Measurements from ENCODE around the gene EFCAB8.
"Not testable (repeated sequence)": the region's sequence is repeated elsewhere in the genome, so short reads cannot be mapped to it uniquely, and the experiment has no call there.

EFCAB8 gene

GRCh38 chr20:32925481-32926196 lies 66.9 kb downstream of the EFCAB8 start:
- no peak overlapping the region for H2AFZ ChIP-seq (ENCODE audit: low read length, unreplicated experiment)
- no peak overlapping the region for H3K4me3 ChIP-seq (ENCODE audit: low read depth, low read length)
- no peaks in the 10 kb centered on the region for H3K79me2 ChIP-seq (ENCODE audit: control insufficient read depth, insufficient read depth, low read length, unreplicated experiment)
- H3K36me3 ChIP-seq (ENCODE audit: insufficient read depth, low read length) = no peaks in the 10 kb centered on the region
- peaks cover 7% of the 10 kb centered on the region; the same call in 1 of the 2 replicates for H3K27me3 ChIP-seq (ENCODE audit: insufficient read depth, low read length)
- H3K4me1 ChIP-seq (ENCODE audit: control insufficient read depth, insufficient read depth, low read length, unreplicated experiment) = no peaks in the 10 kb centered on the region
- no peak overlapping the region for H3K27ac ChIP-seq (ENCODE audit: low read depth, low read length)

GRCh38 chr20:32929162-32929561 lies 70.4 kb downstream of the EFCAB8 start:
- H3K4me1 ChIP-seq (ENCODE audit: control insufficient read depth, insufficient read depth, low read length, unreplicated experiment) = no peaks in the 10 kb centered on the region
- H3K79me2 ChIP-seq (ENCODE audit: control insufficient read depth, insufficient read depth, low read length, unreplicated experiment) = no peaks in the 10 kb centered on the region
- no peaks in the 10 kb centered on the region for H3K36me3 ChIP-seq (ENCODE audit: insufficient read depth, low read length)
- no peak overlapping the region for H2AFZ ChIP-seq (ENCODE audit: low read length, unreplicated experiment)
- no peaks in the 10 kb centered on the region; the same call in 1 of the 2 replicates for H3K27me3 ChIP-seq (ENCODE audit: insufficient read depth, low read length)
- H3K27ac ChIP-seq (ENCODE audit: low read depth, low read length) = no peak overlapping the region
- H3K4me3 ChIP-seq (ENCODE audit: low read depth, low read length) = no peak overlapping the region

- Histone ChIP-seq H3K27me3 (ENCODE audit: insufficient read depth, low read length) (no peaks in the 10 kb centered on the region; the same call in 1 of the 2 replicates), H3K4me3 (ENCODE audit: low read depth, low read length) (no peak overlapping the region), H3K4me1 (ENCODE audit: control insufficient read depth, insufficient read depth, low read length, unreplicated experiment) (no peaks in the 10 kb centered on the region), H2AFZ (ENCODE audit: low read length, unreplicated experiment) (no peak overlapping the region), H3K27ac (ENCODE audit: low read depth, low read length) (no peak overlapping the region), H3K79me2 (ENCODE audit: control insufficient read depth, insufficient read depth, low read length, unreplicated experiment) (no peaks in the 10 kb centered on the region), H3K36me3 (ENCODE audit: insufficient read depth, low read length) (no peaks in the 10 kb centered on the region)
Measured at GRCh38 chr20:32930181-32930580, 71.5 kb downstream of the EFCAB8 start.

DNA sequence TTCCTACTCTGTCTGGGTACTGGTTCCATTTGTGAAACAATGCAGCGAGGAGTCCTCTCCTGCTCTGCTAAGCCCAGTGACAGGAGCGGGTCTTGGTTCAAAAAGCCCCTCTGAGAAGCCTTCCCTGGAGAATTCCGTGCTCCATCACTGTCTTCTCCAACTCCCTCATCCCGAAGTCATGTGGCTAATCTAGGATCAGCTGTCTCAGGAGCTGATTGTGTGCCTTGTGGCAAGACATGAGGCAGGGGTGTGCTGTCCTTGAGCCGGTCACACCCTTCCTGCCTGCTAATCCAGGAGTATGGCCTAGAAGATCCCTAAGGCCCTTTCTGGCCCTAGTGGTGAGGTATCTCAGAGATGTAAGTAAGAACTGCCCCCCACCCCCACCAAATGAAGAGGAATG lies 72.0 kb downstream of the EFCAB8 start:
- H3K4me1 ChIP-seq (ENCODE audit: control insufficient read depth, insufficient read depth, low read length, unreplicated experiment) = no peaks in the 10 kb centered on the region
- no peaks in the 10 kb centered on the region; the same call in 1 of the 2 replicates for H3K27me3 ChIP-seq (ENCODE audit: insufficient read depth, low read length)
- no peak overlapping the region for H3K27ac ChIP-seq (ENCODE audit: low read depth, low read length)
- no peak overlapping the region for H2AFZ ChIP-seq (ENCODE audit: low read length, unreplicated experiment)
- no peaks in the 10 kb centered on the region for H3K36me3 ChIP-seq (ENCODE audit: insufficient read depth, low read length)
- no peak overlapping the region for H3K4me3 ChIP-seq (ENCODE audit: low read depth, low read length)
- no peaks in the 10 kb centered on the region for H3K79me2 ChIP-seq (ENCODE audit: control insufficient read depth, insufficient read depth, low read length, unreplicated experiment)

DNA sequence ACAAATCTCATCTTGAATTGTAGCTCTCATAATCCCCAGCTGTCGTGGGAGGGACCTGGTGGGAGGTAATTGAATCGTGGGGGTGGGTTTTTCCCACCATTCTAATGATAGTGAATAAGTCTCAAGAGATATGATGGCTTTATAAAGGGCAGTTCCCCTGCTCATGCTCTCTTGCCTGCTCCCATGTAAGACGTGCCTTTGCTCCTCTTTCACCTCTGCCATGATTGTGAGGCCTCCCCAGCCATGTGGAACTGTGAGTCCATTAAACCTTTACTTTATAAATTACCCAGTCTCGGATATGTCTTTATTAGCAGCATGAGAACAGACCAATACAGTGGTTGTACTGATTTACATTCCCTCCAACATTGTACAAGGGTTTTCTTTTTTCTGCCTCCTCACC lies 75.9 kb downstream of the EFCAB8 start:
- Histone ChIP-seq H3K27ac (ENCODE audit: low read depth, low read length) (no peak overlapping the region), H3K36me3 (ENCODE audit: insufficient read depth, low read length) (no peaks in the 10 kb centered on the region), H3K4me1 (ENCODE audit: control insufficient read depth, insufficient read depth, low read length, unreplicated experiment) (no peaks in the 10 kb centered on the region), H3K27me3 (ENCODE audit: insufficient read depth, low read length) (peaks cover 12% of the 10 kb centered on the region), H3K4me3 (ENCODE audit: low read depth, low read length) (no peak overlapping the region), H3K79me2 (ENCODE audit: control insufficient read depth, insufficient read depth, low read length, unreplicated experiment) (no peaks in the 10 kb centered on the region), H2AFZ (ENCODE audit: low read length, unreplicated experiment) (no peak overlapping the region)

GRCh38 chr20:32941155-32941885 lies 82.6 kb downstream of the EFCAB8 start:
- H3K27me3 ChIP-seq (ENCODE audit: insufficient read depth, low read length) = peaks cover 60% of the 10 kb centered on the region
- no peaks in the 10 kb centered on the region for H3K36me3 ChIP-seq (ENCODE audit: insufficient read depth, low read length)
- H3K4me1 ChIP-seq (ENCODE audit: control insufficient read depth, insufficient read depth, low read length, unreplicated experiment) = no peaks in the 10 kb centered on the region
- H3K79me2 ChIP-seq (ENCODE audit: control insufficient read depth, insufficient read depth, low read length, unreplicated experiment) = no peaks in the 10 kb centered on the region
- H3K4me3 ChIP-seq (ENCODE audit: low read depth, low read length) = no peak overlapping the region
- no peak overlapping the region for H3K27ac ChIP-seq (ENCODE audit: low read depth, low read length)
- no peak overlapping the region for H2AFZ ChIP-seq (ENCODE audit: low read length, unreplicated experiment)

DNA sequence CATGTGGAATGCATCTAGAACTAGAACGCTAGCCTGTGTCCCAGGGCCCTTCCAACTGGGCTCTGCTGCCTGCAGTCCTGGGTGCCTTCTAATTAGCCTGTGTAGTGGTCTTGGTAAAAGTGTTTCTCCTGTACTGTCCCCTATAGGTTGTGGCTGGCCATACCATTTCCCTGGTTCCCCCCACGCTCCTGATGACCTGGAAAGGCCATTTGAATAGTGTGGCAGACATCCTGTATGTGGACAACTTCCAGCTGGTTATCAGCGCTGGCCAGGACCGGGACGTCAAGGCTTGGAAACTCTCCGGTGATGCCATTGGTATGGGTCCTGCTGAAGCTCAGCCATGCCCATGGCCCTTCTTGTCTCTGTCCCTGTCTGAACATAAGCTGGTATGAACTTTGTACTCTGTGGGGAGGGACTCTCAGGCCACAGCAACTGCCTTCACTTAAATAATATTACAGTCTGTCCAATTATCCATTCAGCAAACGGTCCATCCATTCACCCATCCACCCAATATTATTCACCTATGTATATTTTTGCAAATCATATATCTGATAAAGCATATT lies 84.8 kb downstream of the EFCAB8 start:
- Histone ChIP-seq H2AFZ (ENCODE audit: low read length, unreplicated experiment) (no peak overlapping the region), H3K36me3 (ENCODE audit: insufficient read depth, low read length) (no peaks in the 10 kb centered on the region), H3K4me1 (ENCODE audit: control insufficient read depth, insufficient read depth, low read length, unreplicated experiment) (no peaks in the 10 kb centered on the region), H3K4me3 (ENCODE audit: low read depth, low read length) (no peak overlapping the region), H3K79me2 (ENCODE audit: control insufficient read depth, insufficient read depth, low read length, unreplicated experiment) (no peaks in the 10 kb centered on the region), H3K27me3 (ENCODE audit: insufficient read depth, low read length) (peaks cover 69% of the 10 kb centered on the region), H3K27ac (ENCODE audit: low read depth, low read length) (no peak overlapping the region)

- Histone ChIP-seq H3K79me2 (ENCODE audit: control insufficient read depth, insufficient read depth, low read length, unreplicated experiment) (no peaks in the 10 kb centered on the region), H3K36me3 (ENCODE audit: insufficient read depth, low read length) (no peaks in the 10 kb centered on the region), H3K4me3 (ENCODE audit: low read depth, low read length) (no peak overlapping the region), H3K4me1 (ENCODE audit: control insufficient read depth, insufficient read depth, low read length, unreplicated experiment) (no peaks in the 10 kb centered on the region), H3K27ac (ENCODE audit: low read depth, low read length) (no peak overlapping the region), H2AFZ (ENCODE audit: low read length, unreplicated experiment) (no peak overlapping the region), H3K27me3 (ENCODE audit: insufficient read depth, low read length) (peaks cover 81% of the 10 kb centered on the region)
Measured at GRCh38 chr20:32945710-32946221, 87.0 kb downstream of the EFCAB8 start.

GRCh38 chr20:32946629-32947028 lies 87.9 kb downstream of the EFCAB8 start:
- Histone ChIP-seq H2AFZ (ENCODE audit: low read length, unreplicated experiment) (no peak overlapping the region), H3K36me3 (ENCODE audit: insufficient read depth, low read length) (no peaks in the 10 kb centered on the region), H3K27ac (ENCODE audit: low read depth, low read length) (no peak overlapping the region), H3K79me2 (ENCODE audit: control insufficient read depth, insufficient read depth, low read length, unreplicated experiment) (no peaks in the 10 kb centered on the region), H3K4me3 (ENCODE audit: low read depth, low read length) (no peak overlapping the region), H3K27me3 (ENCODE audit: insufficient read depth, low read length) (peaks cover 83% of the 10 kb centered on the region), H3K4me1 (ENCODE audit: control insufficient read depth, insufficient read depth, low read length, unreplicated experiment) (no peaks in the 10 kb centered on the region)

DNA sequence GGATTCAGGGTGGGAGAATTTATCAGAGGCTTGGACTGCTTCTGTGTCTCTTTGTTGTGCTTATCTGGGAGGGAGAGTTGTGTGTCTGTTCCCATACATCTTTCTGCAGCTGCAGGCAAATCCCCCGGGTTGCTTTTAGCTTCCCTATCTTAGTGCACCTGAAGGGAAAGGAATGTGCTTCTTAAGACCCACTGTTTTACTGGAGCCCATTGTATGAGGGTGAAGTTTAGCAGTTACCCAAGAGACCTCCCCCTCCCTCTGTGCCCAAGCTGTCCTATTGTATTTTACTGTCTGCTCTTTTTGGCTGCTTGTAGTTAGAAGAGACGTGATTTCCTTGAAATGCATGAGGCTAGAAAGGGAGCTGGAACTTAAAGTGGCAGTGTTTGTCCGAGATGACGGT lies 91.8 kb downstream of the EFCAB8 start:
- peaks cover 89% of the 10 kb centered on the region for H3K27me3 ChIP-seq (ENCODE audit: insufficient read depth, low read length)
- H3K36me3 ChIP-seq (ENCODE audit: insufficient read depth, low read length); H3K4me1 ChIP-seq (ENCODE audit: control insufficient read depth, insufficient read depth, low read length, unreplicated experiment); H3K79me2 ChIP-seq (ENCODE audit: control insufficient read depth, insufficient read depth, low read length, unreplicated experiment); H3K4me3 ChIP-seq (ENCODE audit: low read depth, low read length); H3K27ac ChIP-seq (ENCODE audit: low read depth, low read length); H2AFZ ChIP-seq (ENCODE audit: low read length, unreplicated experiment): not testable (repeated sequence)

All from ACC112 (cell line).